Mesenchymal stem cell (in vitro differentiated cells and primary cell): Measurements from ENCODE around the gene SEMA4F.

Experiments
- DNase-seq: peaks from one replicate; pipeline ENCODE4 v3.0.0-alpha.2; 2013
- H2AFZ ChIP-seq: one replicate; pipeline ENCODE4 v1.6.1; 2013; ENCODE audit warnings: low read depth, mild to moderate bottlenecking, control low read depth, inconsistent platforms, low read length, moderate library complexity
- H2AK5ac ChIP-seq: 2 replicates; pipeline ENCODE4 v1.6.1; 2013; ENCODE audit warnings: low read length, moderate library complexity, mild to moderate bottlenecking, inconsistent platforms; ENCODE audit not compliant: severe bottlenecking
- H2BK120ac ChIP-seq: one replicate; pipeline ENCODE4 v1.6.1; 2013; ENCODE audit warnings: low read depth, mild to moderate bottlenecking, inconsistent platforms, low read length, moderate library complexity
- H2BK12ac ChIP-seq, 2 experiments: one replicate each; pipeline ENCODE4 v1.6.1; 2013; ENCODE audit warnings: inconsistent platforms in 2 of 2, low read length in 2 of 2, mild to moderate bottlenecking in 2 of 2, moderate library complexity in 2 of 2, control low read depth in 1 of 2
- H2BK15ac ChIP-seq: one replicate; pipeline ENCODE4 v1.6.1; 2013; ENCODE audit warnings: mild to moderate bottlenecking, low read depth, inconsistent platforms; ENCODE audit not compliant: poor library complexity, severe bottlenecking
- H2BK5ac ChIP-seq: 2 replicates; pipeline ENCODE4 v1.6.1; 2013; ENCODE audit warnings: low read depth, mild to moderate bottlenecking, low read length, control low read depth, inconsistent platforms; ENCODE audit not compliant: poor library complexity, severe bottlenecking
- H3K14ac ChIP-seq, 2 experiments: one replicate each; pipeline ENCODE4 v1.6.1; 2013; ENCODE audit warnings: inconsistent platforms in 2 of 2, low read length in 2 of 2, control low read depth in 1 of 2, mild to moderate bottlenecking in 1 of 2, moderate library complexity in 1 of 2
- H3K18ac ChIP-seq, 2 experiments: one replicate each; pipeline ENCODE4 v1.6.1; 2013; ENCODE audit warnings: inconsistent platforms in 2 of 2, low read length in 2 of 2, control low read depth in 1 of 2, low read depth in 1 of 2, mild to moderate bottlenecking in 1 of 2
- H3K23ac ChIP-seq, 2 experiments: one replicate each; pipeline ENCODE4 v1.6.1; 2013; ENCODE audit warnings: inconsistent platforms in 2 of 2, low read length in 2 of 2, mild to moderate bottlenecking in 2 of 2, moderate library complexity in 2 of 2, control low read depth in 1 of 2
- H3K27ac ChIP-seq: 2 replicates; pipeline ENCODE4 v1.5.1; 2013; ENCODE audit warnings: mild to moderate bottlenecking, moderate library complexity, low read length, control low read depth, inconsistent platforms; ENCODE audit not compliant: poor library complexity, severe bottlenecking
- H3K27me3 ChIP-seq, 2 experiments: 2 replicates each; pipeline versions ENCODE4 v1.6.1 to v1.7.0; 2013; ENCODE audit warnings: low read length in 2 of 2, mild to moderate bottlenecking in 2 of 2, moderate library complexity in 2 of 2, control low read depth in 1 of 2, inconsistent platforms in 1 of 2; ENCODE audit not compliant: control insufficient read depth in 1 of 2, insufficient read depth in 1 of 2
- H3K36me3 ChIP-seq, 2 experiments: 2 replicates each; pipeline versions ENCODE4 v1.6.1 to v1.7.0; 2013; ENCODE audit warnings: low read length in 2 of 2, control low read depth in 1 of 2, inconsistent platforms in 1 of 2, low read depth in 1 of 2, mild to moderate bottlenecking in 1 of 2; ENCODE audit not compliant: insufficient read depth in 2 of 2, control insufficient read depth in 1 of 2
- H3K4ac ChIP-seq, 2 experiments: one replicate each; pipeline ENCODE4 v1.6.1; 2013; ENCODE audit warnings: inconsistent platforms in 2 of 2, low read length in 2 of 2, mild to moderate bottlenecking in 2 of 2, moderate library complexity in 2 of 2, control low read depth in 1 of 2, low read depth in 1 of 2
- H3K4me1 ChIP-seq: 2 replicates; pipeline ENCODE4 v1.6.1; 2013; ENCODE audit warnings: low read depth, low read length, control low read depth; ENCODE audit not compliant: control insufficient read depth, insufficient read depth
- H3K4me2 ChIP-seq: 2 replicates; pipeline ENCODE4 v1.6.1; 2013; ENCODE audit warnings: low read length, mild to moderate bottlenecking, inconsistent platforms; ENCODE audit not compliant: poor library complexity, severe bottlenecking
- H3K4me3 ChIP-seq, 2 experiments: 2 replicates each; pipeline versions ENCODE4 v1.5.1 to v1.7.0; 2013; ENCODE audit warnings: low read length in 2 of 2, mild to moderate bottlenecking in 2 of 2, control low read depth in 1 of 2, low read depth in 1 of 2; ENCODE audit not compliant: insufficient read depth in 1 of 2
- H3K79me1 ChIP-seq: replicated peaks from 2 replicates; pipeline ENCODE4 v1.6.1; 2013; ENCODE audit warnings: mild to moderate bottlenecking, control low read depth, low read length, inconsistent platforms; ENCODE audit not compliant: poor library complexity, severe bottlenecking
- H3K9ac ChIP-seq: 2 replicates; pipeline ENCODE4 v1.7.0; 2013; ENCODE audit warnings: mild to moderate bottlenecking, low read length, moderate library complexity
- H3K9me3 ChIP-seq: 2 replicates; pipeline ENCODE4 v1.7.0; 2013; ENCODE audit warnings: mild to moderate bottlenecking, low read length; ENCODE audit not compliant: control insufficient read depth
- H4K8ac ChIP-seq: one replicate; pipeline ENCODE4 v1.6.1; 2013; ENCODE audit warnings: inconsistent platforms, mild to moderate bottlenecking, low read length, moderate library complexity
- H4K91ac ChIP-seq: one replicate; pipeline ENCODE4 v1.6.1; 2013; ENCODE audit warnings: mild to moderate bottlenecking, low read length, inconsistent platforms
- WGBS: methylation state at CpG from one replicate; pipeline ENCODE4 v1.1.7; 2013; ENCODE audit warnings: mixed read lengths; 5-methylcytosine and 5-hydroxymethylcytosine counted together

SEMA4F gene

DNA sequence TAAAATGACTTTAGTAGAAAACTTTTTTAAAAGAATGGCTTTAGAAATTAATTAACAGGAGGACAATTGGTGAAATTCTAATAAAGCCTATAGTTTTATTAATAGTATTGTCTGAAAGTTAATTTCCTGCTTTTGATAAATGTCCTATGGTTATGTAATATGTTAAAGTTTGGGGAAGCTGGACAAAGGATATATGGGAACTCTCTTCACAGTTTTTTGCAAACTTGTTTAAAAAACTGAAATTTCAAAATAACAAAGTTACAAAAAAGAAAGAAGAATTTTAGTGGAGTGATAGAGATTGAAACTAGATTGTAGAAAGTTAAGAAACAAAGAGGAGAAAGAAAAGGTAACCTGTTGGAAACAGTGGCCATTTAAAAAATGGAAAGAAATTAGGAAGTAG is 67.3 kb downstream of the SEMA4F start:
- DNase-seq = no peak
- Histone ChIP-seq H4K91ac (no peak overlapping the region), H3K27me3 (peaks cover 0 to 52% of the 10 kb centered on the region in 2 experiments), H2BK15ac (no peak overlapping the region), H3K79me1 (no peaks in the 10 kb centered on the region), H2BK12ac (no peak overlapping the region), H3K4me1 (no peaks in the 10 kb centered on the region), H2AFZ (no peak overlapping the region), H3K23ac (no peak overlapping the region), H2BK120ac (no peak overlapping the region), H3K36me3 (no peaks in the 10 kb centered on the region), H3K9ac (no peak overlapping the region), H3K9me3 (no peaks in the 10 kb centered on the region), H3K4me2 (no peak overlapping the region), H4K8ac (no peak overlapping the region), H3K18ac (no peak overlapping the region), H3K4ac (no peak overlapping the region), H3K27ac (no peak overlapping the region), H3K14ac (no peak overlapping the region), H2BK5ac (no peak overlapping the region), H2AK5ac (no peak overlapping the region), H3K4me3 (no peak overlapping the region)

DNA sequence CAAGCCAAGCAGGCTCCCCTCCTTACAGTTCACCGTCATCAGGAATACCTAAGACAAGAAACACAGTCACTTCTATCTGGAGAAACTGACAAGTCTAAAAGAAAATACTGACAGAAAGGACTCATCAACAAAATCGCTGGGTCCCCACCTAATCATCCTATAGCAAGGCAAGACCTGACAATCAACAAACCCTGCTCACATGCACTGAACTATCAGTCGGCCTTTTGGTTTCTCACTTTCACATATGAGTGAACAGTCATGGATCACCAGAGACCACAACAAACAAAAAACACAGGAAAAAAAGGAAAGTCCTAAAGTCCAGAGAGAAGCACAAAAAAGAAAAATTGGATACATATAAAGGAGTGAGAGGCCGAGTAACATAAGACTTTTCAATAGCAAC is 70.4 kb downstream of the SEMA4F start:
- Histone ChIP-seq H3K4ac (no peak overlapping the region), H3K23ac (no peak overlapping the region), H3K27ac (no peak overlapping the region), H4K8ac (no peak overlapping the region), H3K9ac (no peak overlapping the region), H2BK12ac (no peak overlapping the region), H3K4me1 (no peaks in the 10 kb centered on the region), H3K14ac (no peak overlapping the region), H3K18ac (no peak overlapping the region), H2BK5ac (no peak overlapping the region), H4K91ac (no peak overlapping the region), H2AK5ac (no peak overlapping the region), H2AFZ (no peak overlapping the region), H2BK120ac (no peak overlapping the region), H3K4me2 (no peak overlapping the region), H3K4me3 (no peak overlapping the region), H3K79me1 (no peaks in the 10 kb centered on the region), H3K9me3 (no peaks in the 10 kb centered on the region), H2BK15ac (no peak overlapping the region), H3K27me3 (peaks cover 0 to 27% of the 10 kb centered on the region in 2 experiments), H3K36me3 (no peaks in the 10 kb centered on the region)
- WGBS = 78% methylated on average over 3 of the region's 4 CpGs
- no peak for DNase-seq

GRCh38 chr2:74725287-74725686 is 71.2 kb downstream of the SEMA4F start:
- H2AK5ac ChIP-seq = no peak overlapping the region
- H3K4me3 ChIP-seq = no peak overlapping the region
- no peak overlapping the region for H4K91ac ChIP-seq
- no peak overlapping the region for H2BK12ac ChIP-seq
- no peaks in the 10 kb centered on the region for H3K9me3 ChIP-seq
- H3K36me3 ChIP-seq = no peaks in the 10 kb centered on the region
- no peak overlapping the region for H3K23ac ChIP-seq
- no CpG with 5 or more reads among the region's 1 CpG for WGBS
- H3K27ac ChIP-seq = no peak overlapping the region
- H3K4ac ChIP-seq = no peak overlapping the region
- H3K4me1 ChIP-seq = no peaks in the 10 kb centered on the region
- H2BK15ac ChIP-seq = no peak overlapping the region
- no peak for DNase-seq
- H2BK5ac ChIP-seq = no peak overlapping the region
- no peaks in the 10 kb centered on the region for H3K79me1 ChIP-seq
- H2BK120ac ChIP-seq = no peak overlapping the region
- H3K27me3 ChIP-seq = peaks cover 0 to 27% of the 10 kb centered on the region in 2 experiments
- H3K9ac ChIP-seq = no peak overlapping the region
- H4K8ac ChIP-seq = no peak overlapping the region
- no peak overlapping the region for H3K4me2 ChIP-seq
- no peak overlapping the region for H2AFZ ChIP-seq
- no peak overlapping the region for H3K14ac ChIP-seq
- H3K18ac ChIP-seq = no peak overlapping the region

- no peak for DNase-seq
- Histone ChIP-seq H3K9me3 (no peaks in the 10 kb centered on the region), H3K36me3 (no peaks in the 10 kb centered on the region), H3K23ac (no peak overlapping the region), H3K4me3 (no peak overlapping the region), H3K4me1 (no peaks in the 10 kb centered on the region), H2AFZ (no peak overlapping the region), H4K8ac (no peak overlapping the region), H2BK120ac (no peak overlapping the region), H3K14ac (no peak overlapping the region), H3K9ac (no peak overlapping the region), H3K4me2 (no peak overlapping the region), H3K27me3 (peaks cover 0 to 15% of the 10 kb centered on the region in 2 experiments), H2BK15ac (no peak overlapping the region), H3K18ac (no peak overlapping the region), H3K79me1 (no peaks in the 10 kb centered on the region), H3K4ac (no peak overlapping the region), H2BK12ac (no peak overlapping the region), H2AK5ac (no peak overlapping the region), H2BK5ac (no peak overlapping the region), H4K91ac (no peak overlapping the region), H3K27ac (no peak overlapping the region)
- 85% methylated on average over 1 of the region's 2 CpGs for WGBS
Measured at GRCh38 chr2:74728842-74729241, 74.8 kb downstream of the SEMA4F start.
